Measurements from ENCODE around the gene INPP5J.

- TF ChIP-seq CTCF (IDR thresholded peaks at IDR 0.05), result no peak
- TF ChIP-seq POLR2A (IDR thresholded peaks at IDR 0.05), result no peak
Observed at GRCh38 chr22:31128156-31128555, 5.4 kb downstream of the INPP5J start.
